NCI-H69 (cell line): Measurements from ENCODE around the gene NT5M.
A peak's percentile ranks its signal among the peaks of the same experiment; 100 is the strongest.

ENCODE experiments used
- DNase-seq: peaks from one replicate; lab custom pipeline; 2025; lab: John Stamatoyannopoulos, UW

The NT5M gene

GRCh38 chr17:17343896-17344506, 40.8 kb downstream of the NT5M start:
- no peak for DNase-seq

- DNase-seq = no peak
These were observed 41.5 kb downstream of the NT5M start for GRCh38 chr17:17344507-17345293.

- no peak for DNase-seq
These were observed 42.1 kb downstream of the NT5M start for GRCh38 chr17:17345294-17345597.

- no peak for DNase-seq
These were observed 42.7 kb downstream of the NT5M start for GRCh38 chr17:17345686-17346427.

GRCh38 chr17:17346428-17347233, 43.5 kb downstream of the NT5M start:
- no peak for DNase-seq

DNA sequence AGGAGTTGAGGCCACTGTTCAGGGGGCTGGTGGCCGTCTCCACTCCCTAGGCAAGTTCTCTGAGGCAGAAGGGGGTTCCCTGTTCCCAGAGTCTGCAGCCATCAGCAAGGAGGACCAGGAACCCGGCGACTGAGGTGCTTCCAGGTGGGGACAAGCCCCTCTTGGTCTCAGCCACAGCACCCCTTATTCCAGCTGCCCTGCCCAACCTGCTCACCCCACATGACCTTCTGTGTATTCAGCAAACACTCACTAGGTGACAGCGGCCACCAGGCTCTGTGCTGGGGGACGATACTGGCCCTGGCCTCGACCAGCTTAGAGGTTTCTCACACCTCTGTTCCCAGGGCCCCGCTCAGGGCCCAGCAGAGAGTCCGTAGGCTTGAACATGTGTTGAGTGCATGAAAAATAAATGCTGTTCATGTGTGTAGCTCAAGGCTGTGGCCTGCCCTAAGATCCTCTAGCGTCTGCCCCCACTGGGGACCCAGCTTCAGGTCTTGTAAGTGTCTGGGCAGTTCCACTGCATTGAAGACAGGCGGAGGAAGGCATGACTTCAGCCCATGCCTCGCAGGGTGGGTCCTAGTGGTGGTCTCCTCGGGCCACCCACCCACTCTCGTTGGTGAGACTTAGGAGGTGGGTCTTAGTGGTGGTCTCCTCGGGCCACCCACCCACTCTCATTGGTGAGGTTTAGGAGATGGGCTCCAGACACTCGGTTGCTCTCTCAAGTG, 44.2 kb downstream of the NT5M start:
- DNase-seq = no peak

GRCh38 chr17:17347956-17348871, 45.0 kb downstream of the NT5M start:
- DNase-seq = no peak

DNA sequence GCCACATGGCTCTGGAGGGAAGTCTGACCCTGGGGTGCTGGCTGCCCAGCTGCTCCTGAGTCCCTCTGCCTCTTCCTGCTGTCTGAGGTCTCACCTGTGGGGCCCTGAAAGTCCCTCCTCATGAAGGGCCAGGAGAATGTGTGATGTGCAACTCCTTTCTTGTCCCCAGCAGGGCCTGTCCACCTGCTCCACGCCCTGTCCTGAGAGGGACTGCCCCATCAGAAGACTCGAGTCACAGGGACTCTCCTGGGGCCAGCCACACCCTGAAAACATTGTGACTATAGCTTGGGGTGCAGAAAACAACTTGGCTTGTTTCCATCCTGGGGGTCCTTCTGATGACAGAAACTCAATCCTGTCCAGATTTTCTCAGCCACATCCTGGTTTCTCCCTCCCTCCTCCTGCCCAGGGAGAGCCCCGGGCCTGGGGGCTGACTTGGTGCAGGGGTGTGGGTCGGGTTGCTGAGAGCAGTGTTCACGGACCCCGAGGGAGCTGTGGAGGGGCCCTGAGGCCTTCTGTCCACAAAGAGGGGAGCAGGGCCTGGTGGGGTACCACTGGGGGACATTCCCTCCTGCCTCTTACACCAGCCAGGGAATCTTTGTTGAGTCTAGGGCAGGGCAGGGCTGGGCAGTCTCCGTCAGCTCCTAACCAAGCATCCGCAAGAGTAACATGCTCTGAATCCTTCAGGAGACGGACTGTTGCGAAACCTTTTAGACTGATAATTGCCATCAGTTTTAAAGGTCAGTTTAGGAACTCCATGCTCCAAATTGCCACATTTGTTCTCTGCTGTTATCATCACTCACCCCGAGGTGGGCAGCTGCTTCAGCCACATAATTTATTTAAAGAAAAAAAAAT, 45.9 kb downstream of the NT5M start:
- DNase-seq = peak; percentile 74

DNA sequence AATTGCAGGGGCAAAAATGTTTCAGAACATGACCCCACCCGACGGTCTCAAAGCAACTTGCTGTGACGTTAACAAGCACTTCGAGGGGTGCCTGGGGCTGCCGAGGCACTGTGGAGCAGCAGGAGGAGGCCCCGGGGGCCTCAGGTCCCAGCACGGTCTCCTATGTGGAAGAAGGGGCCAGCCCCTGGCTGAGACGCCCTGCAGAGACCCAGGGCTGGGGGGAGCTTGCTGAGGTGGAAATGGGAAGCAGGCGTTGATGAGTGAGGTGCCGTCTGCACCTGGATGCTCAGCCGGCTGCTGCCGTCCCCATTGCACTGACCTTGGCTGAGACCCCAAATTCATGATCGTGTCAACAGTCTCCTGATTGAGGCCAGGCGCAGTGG, 46.5 kb downstream of the NT5M start:
- DNase-seq = peak; percentile 74

DNA sequence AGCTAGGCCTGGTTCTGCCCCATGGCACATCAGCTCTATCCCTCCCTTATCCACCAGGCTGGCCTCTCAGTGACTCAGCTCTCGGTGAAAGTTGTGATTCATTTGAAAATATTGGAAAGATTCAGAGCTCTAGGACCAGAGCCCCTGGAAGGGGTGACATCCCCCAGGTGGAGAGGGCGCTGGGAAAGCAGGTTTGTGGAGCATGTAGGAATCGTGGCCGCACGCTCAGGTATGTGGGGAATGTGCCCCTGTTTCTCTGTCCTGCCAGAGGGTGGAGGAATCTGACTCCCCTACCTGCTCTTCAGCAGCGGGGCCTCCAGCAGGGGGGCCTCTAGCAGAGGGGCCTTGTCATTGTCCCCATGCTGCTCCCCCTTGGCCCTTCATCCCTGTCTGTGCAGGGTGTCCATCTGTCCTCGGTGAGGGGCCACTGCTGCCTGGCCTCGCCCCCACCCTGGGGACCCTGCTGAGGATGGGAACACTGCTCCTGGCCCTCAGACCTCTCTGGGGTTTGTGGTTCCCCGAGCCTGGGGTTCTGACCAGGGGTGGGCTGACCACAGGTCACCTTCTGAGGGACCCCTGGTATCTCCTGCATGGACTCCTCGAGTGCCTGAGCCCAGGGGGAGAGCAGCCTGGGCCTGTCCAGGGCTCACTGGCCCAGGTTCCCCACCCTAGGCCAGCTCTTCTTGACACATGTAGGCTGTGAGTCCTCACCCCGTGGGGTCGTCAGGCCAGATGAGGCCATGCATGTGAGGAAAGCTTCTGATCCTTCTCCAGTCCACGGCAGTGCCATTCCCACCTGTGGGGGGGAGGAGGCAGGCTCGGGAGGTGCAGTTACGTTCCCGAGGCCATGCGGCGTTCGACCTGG, 47.5 kb downstream of the NT5M start:
- DNase-seq = no peak

GRCh38 chr17:17351356-17351891, 48.3 kb downstream of the NT5M start:
- no peak for DNase-seq

- DNase-seq = peak; percentile 29
These were observed 49.0 kb downstream of the NT5M start for GRCh38 chr17:17351901-17352781.

GRCh38 chr17:17352836-17353624, 49.9 kb downstream of the NT5M start:
- DNase-seq = no peak

- DNase-seq = no peak
These were observed 50.7 kb downstream of the NT5M start for GRCh38 chr17:17353625-17354484.

GRCh38 chr17:17354560-17355349, 51.6 kb downstream of the NT5M start:
- peak; percentile 76 for DNase-seq
